K562 (cell line): Measurements from ENCODE around the gene CNGB1. TPM values are rescaled to one million over a fixed set of nuclear protein-coding genes. Genes with fewer than 3 reads are reported as not detected.

ENCODE experiments used
- ASH1L ChIP-seq: fragments of 450-650 bp; IDR thresholded peaks from 2 replicates; pipeline ENCODE4 v1.6.1; 2018; ENCODE audit warnings: borderline replicate concordance, mild to moderate bottlenecking, low read depth; ENCODE audit not compliant: partially characterized antibody
- ATF3 ChIP-seq, 2 experiments: fragments of 450-650 bp in 1 of 2; sonication (generic) in 1 of 2; formaldehyde crosslinking in 1 of 2; IDR thresholded peaks in 1 of 2; conservative IDR thresholded peaks in 1 of 2; 2 replicates each; pipeline versions ENCODE4 v1.6.1 to v1.8.1; 2016 to 2023; ENCODE audit warnings: mild to moderate bottlenecking in 2 of 2, moderate library complexity in 2 of 2, inconsistent platforms in 1 of 2, missing genetic modification reagents in 1 of 2
- ATF6 ChIP-seq: sonication (generic); formaldehyde crosslinking; IDR thresholded peaks from 2 replicates; pipeline ENCODE4 v1.4.0; 2020; ENCODE audit warnings: mild to moderate bottlenecking, missing genetic modification reagents
- CXXC5 ChIP-seq: fragments of 250-450 bp; sonication (Bioruptor Pico); IDR thresholded peaks from 2 replicates; pipeline ENCODE4 v1.8.0; 2022; ENCODE audit warnings: inconsistent platforms, mild to moderate bottlenecking, moderate library complexity
- DMBX1 ChIP-seq: fragments of 250-450 bp; sonication (Bioruptor Pico); IDR thresholded peaks from 2 replicates; pipeline ENCODE4 v1.8.0; 2022; ENCODE audit warnings: inconsistent platforms, mild to moderate bottlenecking, moderate library complexity, borderline replicate concordance
- ELF4 ChIP-seq: fragments of 450-650 bp; formaldehyde crosslinking; IDR thresholded peaks from 2 replicates; pipeline ENCODE4 v1.4.0; 2022; ENCODE audit warnings: missing genetic modification characterization
- HDAC1 ChIP-seq, 2 experiments: fragments of 450-650 bp; IDR thresholded peaks; 2 replicates each; pipeline ENCODE4 v1.6.1; 2016 to 2017; ENCODE audit warnings: inconsistent platforms in 1 of 2, mild to moderate bottlenecking in 1 of 2, moderate library complexity in 1 of 2
- IRF1 ChIP-seq: sonication (generic); formaldehyde crosslinking; IDR thresholded peaks from 2 replicates; pipeline ENCODE4 v1.8.0; 2022; ENCODE audit warnings: missing genetic modification reagents, mild to moderate bottlenecking, borderline replicate concordance
- KDM2B ChIP-seq: fragments of 250-450 bp; sonication (Bioruptor Pico); IDR thresholded peaks from 2 replicates; pipeline ENCODE4 v1.8.0; 2021; ENCODE audit warnings: mild to moderate bottlenecking, moderate library complexity
- RAD21 ChIP-seq, 2 experiments: fragments of 250-450 bp in 1 of 2; fragments of 450-650 bp in 1 of 2; sonication (Bioruptor Pico) in 1 of 2; formaldehyde crosslinking in 1 of 2; IDR thresholded peaks in 1 of 2; conservative IDR thresholded peaks in 1 of 2; 2 replicates each; pipeline versions ENCODE4 v1.4.0 to v1.8.0; 2020 to 2022; ENCODE audit warnings: mild to moderate bottlenecking in 2 of 2, moderate library complexity in 1 of 2
- SIN3B ChIP-seq: fragments of 450-650 bp; IDR thresholded peaks from 2 replicates; pipeline ENCODE4 v1.6.1; 2017; ENCODE audit warnings: low read depth, mild to moderate bottlenecking, moderate library complexity
- SIX5 ChIP-seq, 2 experiments: IDR thresholded peaks; 2 replicates each; pipeline ENCODE4 v1.6.1; 2011; ENCODE audit warnings: low read length in 2 of 2, borderline replicate concordance in 1 of 2, low read depth in 1 of 2, mild to moderate bottlenecking in 1 of 2, moderate library complexity in 1 of 2; ENCODE audit not compliant: insufficient read depth in 1 of 2
- TSHZ1 ChIP-seq: fragments of 250-450 bp; sonication (Bioruptor Pico); IDR thresholded peaks from 2 replicates; pipeline ENCODE4 v1.4.0; 2020; ENCODE audit warnings: mild to moderate bottlenecking, moderate library complexity
- ZNF175 ChIP-seq: fragments of 200-800 bp; sonication (Bioruptor generic); IDR thresholded peaks from 2 replicates; pipeline ENCODE4 v1.6.1; 2016; ENCODE audit warnings: low read depth, mild to moderate bottlenecking, missing genetic modification characterization, missing compliant biosample characterization
- ZNF75A ChIP-seq: fragments of 450-650 bp; formaldehyde crosslinking; IDR thresholded peaks from 2 replicates; pipeline ENCODE4 v1.4.0; 2020; ENCODE audit warnings: mild to moderate bottlenecking
- polyA plus RNA-seq, 8 experiments: library from polyadenylated mRNA; depleted of rRNA in 4 of 8; stranded (reverse) in 5 of 8; unstranded in 3 of 8; fragments of >200 nt; fragmentation: Nextera tagmentation in 2 of 8; fragmentation: Illumina TruSeq in 1 of 8; extraction: Ambion mirVana in 2 of 8; extraction: Trizol in 1 of 8; gene quantifications; 2 replicates each; pipeline versions ENCODE4 v1.2.1 to v1.2.3, GENCODE V29; 2011 to 2014; ENCODE audit warnings: inconsistent platforms in 1 of 8, missing spikeins in 1 of 8
- total RNA-seq, 7 experiments: library from RNA; depleted of rRNA in 6 of 7; stranded (reverse); fragments of >200 nt in 6 of 7; fragmentation: Illumina TruSeq in 2 of 7; extraction: Trizol in 2 of 7; gene quantifications; 2 replicates each; pipeline versions ENCODE4 v1.2.1 to v1.2.3, GENCODE V29; 2011 to 2021; ENCODE audit warnings: low replicate concordance in 1 of 7

Gene CNGB1
- total and polyA plus RNA-seq, 9 of the 15 experiments (the other 6 are each of a cell fraction or from before 2014, with no cell fraction given), result not detected

- TF ChIP-seq ZNF175 (CRISPR knock-in tag) (no peak), IRF1 (CRISPR knock-in tag) (no peak), ELF4 (no peak), SIX5 (IDR thresholded peaks at IDR 0.05; ENCODE audit: borderline replicate concordance in 1 of 2, insufficient read depth in 1 of 2, low read depth in 1 of 2, low read length in 2 of 2) (no peak), HDAC1 (IDR thresholded peaks at IDR 0.05) (0 out of 4 replicates have a peak, but pooled peaks of 1 of the 2 experiments have one; percentile 36), DMBX1 (CRISPR knock-in tag) (no peak), ATF6 (CRISPR knock-in tag) (no peak), KDM2B (CRISPR knock-in tag) (no peak), TSHZ1 (CRISPR knock-in tag) (no peak), CXXC5 (CRISPR knock-in tag) (no peak), RAD21 (CRISPR knock-in tag; conservative IDR thresholded peaks at IDR 0.05 in 1 of 2, IDR thresholded peaks at IDR 0.05 in 1 of 2) (peak; percentile 87 to 94), ATF3 (IDR thresholded peaks at IDR 0.05) (no peak), ATF3 (CRISPR knock-in tag; conservative IDR thresholded peaks at IDR 0.05) (no peak), SIN3B (no peak), ASH1L (no peak), ZNF75A (CRISPR knock-in tag) (no peak)
Measured at GRCh38 chr16:57899771-57900661, 70.9 kb downstream of the CNGB1 start (continued).
